Esophagus squamous epithelium (tissue), 5 donors: ENCODE data around the gene FRMD5. TPM values are rescaled to one million over a fixed set of nuclear protein-coding genes. Genes with fewer than 3 reads are reported as not detected.

Source experiments
- DNase-seq: peaks from one replicate; lab custom pipeline; 2025; lab: John Stamatoyannopoulos, UW
- H3K27ac ChIP-seq, 4 donors: fragments of 200-600 bp; sonication (generic); one replicate each; pipeline ENCODE4 v1.5.1; 2016 to 2019; ENCODE audit warnings: mild to moderate bottlenecking in 1 of 4
- H3K27me3 ChIP-seq, 4 donors: fragments of 200-600 bp; sonication (generic); 1 replicate in 3 of 4; 2 replicates in 1 of 4; pipeline versions ENCODE4 v1.5.1 to v1.6.0; 2017 to 2021; ENCODE audit warnings: antibody characterized with exemption in 1 of 4
- H3K36me3 ChIP-seq, 3 donors: fragments of 200-600 bp; sonication (generic); one replicate each; pipeline ENCODE4 v1.5.1; 2016 to 2019
- H3K4me1 ChIP-seq, 3 donors: fragments of 200-600 bp; sonication (generic); one replicate each; pipeline ENCODE4 v1.5.1; 2017 to 2019
- H3K4me3 ChIP-seq, 4 donors: fragments of 200-600 bp; sonication (generic); 1 replicate in 3 of 4; 2 replicates in 1 of 4; pipeline ENCODE4 v1.5.1; 2016 to 2019; ENCODE audit warnings: mild to moderate bottlenecking in 2 of 4, moderate library complexity in 1 of 4
- H3K9me3 ChIP-seq, 3 donors: fragments of 200-600 bp; sonication (generic); one replicate each; pipeline ENCODE4 v1.5.1; 2016 to 2019
- POLR2A ChIP-seq, 4 donors: fragments of 450-650 bp; IDR thresholded peaks; one replicate each; pipeline ENCODE4 v1.6.1; 2017; ENCODE audit warnings: antibody characterized with exemption in 4 of 4, mild to moderate bottlenecking in 4 of 4, moderate library complexity in 3 of 4
- WGBS, 2 donors: methylation state at CpG; one replicate each; pipeline ENCODE4 v1.1.5; 2018; 5-methylcytosine and 5-hydroxymethylcytosine counted together
- intact Hi-C: fragments of 100-400 bp; cut with DNase I; formaldehyde crosslinking; loops from one replicate; pipeline ENCODE4 v1.15.0; 2022
- total RNA-seq, 4 donors: library from RNA; depleted of rRNA; stranded (reverse); fragments of >200 nt; gene quantifications; one replicate each; pipeline ENCODE4 v1.1.0, GENCODE V29; 2016
- TF ChIP-seq, protein P1 (sequence below), 6 experiments: fragments of 450-650 bp in 4 of 6; fragments of 200-600 bp in 2 of 6; sonication (generic) in 2 of 6; IDR thresholded peaks; one replicate each; pipeline ENCODE4 v1.5.1; 2016 to 2019; ENCODE audit warnings: antibody characterized with exemption in 6 of 6, mild to moderate bottlenecking in 4 of 6, moderate library complexity in 4 of 6
- donor health status: DM: yes; HTN: yes; CAD: no.

FRMD5 gene
- total RNA-seq, 4 donors from 2014 or later = 0.19 TPM; not detected in 3

GRCh38 chr15:44064706-44065105 is 130.4 kb downstream of the FRMD5 start:
- intact Hi-C loops = loop anchor here (5.0 kb wide), 1 partner anchor 157 kb away; no protein-coding TSS in a partner anchor
- WGBS, 2 donors = 94 to 100% methylated on average over 1 of the region's 1 CpG
- TF ChIP-seq, protein P1, sequence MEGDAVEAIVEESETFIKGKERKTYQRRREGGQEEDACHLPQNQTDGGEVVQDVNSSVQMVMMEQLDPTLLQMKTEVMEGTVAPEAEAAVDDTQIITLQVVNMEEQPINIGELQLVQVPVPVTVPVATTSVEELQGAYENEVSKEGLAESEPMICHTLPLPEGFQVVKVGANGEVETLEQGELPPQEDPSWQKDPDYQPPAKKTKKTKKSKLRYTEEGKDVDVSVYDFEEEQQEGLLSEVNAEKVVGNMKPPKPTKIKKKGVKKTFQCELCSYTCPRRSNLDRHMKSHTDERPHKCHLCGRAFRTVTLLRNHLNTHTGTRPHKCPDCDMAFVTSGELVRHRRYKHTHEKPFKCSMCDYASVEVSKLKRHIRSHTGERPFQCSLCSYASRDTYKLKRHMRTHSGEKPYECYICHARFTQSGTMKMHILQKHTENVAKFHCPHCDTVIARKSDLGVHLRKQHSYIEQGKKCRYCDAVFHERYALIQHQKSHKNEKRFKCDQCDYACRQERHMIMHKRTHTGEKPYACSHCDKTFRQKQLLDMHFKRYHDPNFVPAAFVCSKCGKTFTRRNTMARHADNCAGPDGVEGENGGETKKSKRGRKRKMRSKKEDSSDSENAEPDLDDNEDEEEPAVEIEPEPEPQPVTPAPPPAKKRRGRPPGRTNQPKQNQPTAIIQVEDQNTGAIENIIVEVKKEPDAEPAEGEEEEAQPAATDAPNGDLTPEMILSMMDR (IDR thresholded peaks at IDR 0.05) = no peak
- no peak for TF ChIP-seq POLR2A (IDR thresholded peaks at IDR 0.05)
- Histone ChIP-seq H3K9me3 (no peaks in the 10 kb centered on the region), H3K27ac (no peak overlapping the region), H3K36me3 (no peaks in the 10 kb centered on the region), H3K27me3 (no peaks in the 10 kb centered on the region), H3K4me3 (no peak overlapping the region), H3K4me1 (no peaks in the 10 kb centered on the region)
- DNase-seq = no peak

DNA sequence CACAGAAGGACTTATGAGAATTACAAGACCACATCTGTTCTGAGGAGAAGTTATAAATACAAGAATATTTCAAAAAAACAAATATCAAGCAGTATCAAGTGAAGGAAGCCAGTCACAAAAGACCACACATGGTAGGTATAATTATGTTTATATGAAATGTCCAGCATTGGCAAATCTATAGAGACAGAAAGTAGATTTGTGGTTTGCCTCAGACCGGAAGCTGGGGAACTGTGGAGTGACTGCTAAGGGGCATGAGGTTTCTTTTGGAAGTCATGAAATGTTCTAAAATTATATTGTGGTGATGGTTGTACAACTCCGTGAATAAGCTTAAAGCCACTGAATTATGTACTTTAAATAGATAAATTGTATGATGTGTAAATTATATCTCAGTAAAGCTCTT is 136.9 kb downstream of the FRMD5 start:
- Histone ChIP-seq H3K27me3 (peaks cover 0 to 7% (median 0%) of the 10 kb centered on the region in 4 donors), H3K36me3 (no peaks in the 10 kb centered on the region), H3K27ac (no peak overlapping the region), H3K9me3 (no peaks in the 10 kb centered on the region), H3K4me3 (no peak overlapping the region), H3K4me1 (no peaks in the 10 kb centered on the region)
- 72 to 74% methylated on average over 2 of the region's 2 CpGs for WGBS, 2 donors
- TF ChIP-seq, protein P1 (IDR thresholded peaks at IDR 0.05) = no peak
- no peak for TF ChIP-seq POLR2A (IDR thresholded peaks at IDR 0.05)
- intact Hi-C loops = no loop called here
- DNase-seq = no peak

DNA sequence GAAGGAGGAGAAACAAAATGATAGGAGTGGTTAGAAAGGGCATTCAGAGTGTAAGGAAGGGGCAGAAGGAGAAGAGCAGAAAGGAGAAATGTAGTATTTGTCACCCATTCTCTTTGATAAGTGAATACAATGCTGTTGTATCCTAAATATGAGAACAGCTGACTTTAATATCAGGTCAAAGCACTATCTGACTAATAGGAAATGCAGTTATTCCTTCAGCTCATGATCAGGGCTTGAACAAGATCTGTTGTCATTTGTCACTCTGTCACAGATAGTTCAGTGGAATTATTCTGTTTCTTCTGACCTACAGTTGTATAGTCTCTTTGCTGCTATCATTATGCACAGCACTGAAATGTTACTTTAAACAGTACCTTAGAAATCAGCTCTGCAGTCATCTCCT is 149.4 kb downstream of the FRMD5 start:
- Histone ChIP-seq H3K27ac (no peak overlapping the region), H3K4me1 (no peaks in the 10 kb centered on the region), H3K36me3 (no peaks in the 10 kb centered on the region), H3K4me3 (no peak overlapping the region), H3K27me3 (no peaks in the 10 kb centered on the region), H3K9me3 (no peaks in the 10 kb centered on the region)
- intact Hi-C loops = no loop called here
- no peak for TF ChIP-seq POLR2A (IDR thresholded peaks at IDR 0.05)
- TF ChIP-seq, protein P1 (IDR thresholded peaks at IDR 0.05) = no peak
- no peak for DNase-seq

DNA sequence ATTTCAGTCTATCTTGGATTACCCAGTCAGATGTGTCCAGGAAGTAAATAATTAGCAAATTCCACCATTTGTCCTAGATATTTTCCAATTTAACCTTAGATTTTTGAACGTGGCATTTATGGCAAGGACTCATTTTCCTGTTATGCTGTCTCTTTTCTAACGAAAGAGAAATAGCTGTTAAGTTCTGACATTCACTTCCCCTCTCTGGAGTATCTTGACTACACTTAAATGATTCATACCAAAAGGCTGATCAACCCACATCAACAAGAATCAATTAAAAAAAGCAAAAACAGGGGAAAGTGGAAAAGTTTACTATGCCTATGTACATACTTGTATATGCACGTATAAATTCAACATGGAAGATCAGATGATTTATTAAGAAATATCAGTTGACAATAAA is 149.9 kb downstream of the FRMD5 start:
- no peak overlapping the region for H3K27ac ChIP-seq
- intact Hi-C loops = no loop called here
- H3K4me3 ChIP-seq = no peak overlapping the region
- 49 to 55% methylated on average over 3 of the region's 3 CpGs for WGBS, 2 donors
- TF ChIP-seq, protein P1 (IDR thresholded peaks at IDR 0.05) = no peak
- TF ChIP-seq POLR2A (IDR thresholded peaks at IDR 0.05) = no peak
- no peak for DNase-seq
- H3K27me3 ChIP-seq = peaks cover 0 to 2% (median 0%) of the 10 kb centered on the region in 4 donors
- no peaks in the 10 kb centered on the region for H3K4me1 ChIP-seq
- H3K36me3 ChIP-seq = no peaks in the 10 kb centered on the region
- H3K9me3 ChIP-seq = no peaks in the 10 kb centered on the region

- H3K36me3 ChIP-seq = no peaks in the 10 kb centered on the region
- peaks cover 0 to 21% (median 0%) of the 10 kb centered on the region in 4 donors for H3K27me3 ChIP-seq
- no peak overlapping the region for H3K27ac ChIP-seq
- intact Hi-C loops = no loop called here
- no peak for DNase-seq
- no peak overlapping the region for H3K4me3 ChIP-seq
- WGBS, 2 donors = no CpG with 5 or more reads among the region's 8 CpGs
- no peaks in the 10 kb centered on the region for H3K9me3 ChIP-seq
- H3K4me1 ChIP-seq = no peaks in the 10 kb centered on the region
- TF ChIP-seq, protein P1 (IDR thresholded peaks at IDR 0.05) = no peak
- no peak for TF ChIP-seq POLR2A (IDR thresholded peaks at IDR 0.05)
These were observed 156.3 kb downstream of the FRMD5 start for GRCh38 chr15:44038755-44039191.
